DND-41 (cell line): ENCODE data around the gene RNF151.

ENCODE experiments used
- ATAC-seq: fragments of 200-7000 bp; cut with Tn5 transposase; 3 replicates; pipeline ENCODE4 v1.9.1; 2021; ENCODE audit warnings: low read depth; ENCODE audit not compliant: insufficient read depth
- DNase-seq: peaks from one replicate; pipeline ENCODE4 v3.0.0-alpha.2; 2020
- H2AFZ ChIP-seq: 2 replicates; pipeline ENCODE4 v1.6.0; 2012; ENCODE audit warnings: low read depth, low read length
- H3K27ac ChIP-seq: 2 replicates; pipeline ENCODE4 v1.5.1; 2012; ENCODE audit warnings: low read length, inconsistent platforms
- H3K27me3 ChIP-seq: fragments of 200-600 bp; sonication (generic); 2 replicates; pipeline ENCODE4 v1.6.0; 2012; ENCODE audit warnings: low read length, mild to moderate bottlenecking, inconsistent platforms; ENCODE audit not compliant: insufficient read depth, poor library complexity
- H3K36me3 ChIP-seq: 2 replicates; pipeline ENCODE4 v1.5.1; 2012; ENCODE audit warnings: low read length, inconsistent platforms; ENCODE audit not compliant: insufficient read depth
- H3K4me1 ChIP-seq: 2 replicates; pipeline ENCODE4 v1.5.1; 2012; ENCODE audit warnings: mild to moderate bottlenecking, low read length; ENCODE audit not compliant: insufficient read depth
- H3K4me2 ChIP-seq: 2 replicates; pipeline ENCODE4 v1.6.0; 2012; ENCODE audit warnings: mild to moderate bottlenecking, moderate library complexity, low read length, inconsistent platforms; ENCODE audit not compliant: insufficient read depth
- H3K4me3 ChIP-seq, 2 experiments: fragments of 200-600 bp in 1 of 2; shearing (Covaris generic) in 1 of 2; 2 replicates each; pipeline ENCODE4 v1.5.1; 2012 to 2016; ENCODE audit warnings: inconsistent platforms in 2 of 2, low read length in 2 of 2, mild to moderate bottlenecking in 2 of 2, low read depth in 1 of 2, moderate library complexity in 1 of 2
- H3K79me2 ChIP-seq: 2 replicates; pipeline ENCODE4 v1.6.0; 2012; ENCODE audit warnings: low read length, inconsistent platforms; ENCODE audit not compliant: insufficient read depth
- H3K9ac ChIP-seq: 2 replicates; pipeline ENCODE4 v1.6.0; 2012; ENCODE audit warnings: low read depth, mild to moderate bottlenecking, inconsistent platforms, low read length, moderate library complexity
- H3K9me3 ChIP-seq: 2 replicates; pipeline ENCODE4 v1.5.1; 2012; ENCODE audit warnings: low read length, moderate library complexity, mild to moderate bottlenecking, inconsistent platforms; ENCODE audit not compliant: insufficient read depth, severe bottlenecking
- H4K20me1 ChIP-seq: 2 replicates; pipeline ENCODE4 v1.6.0; 2012; ENCODE audit warnings: low read length; ENCODE audit not compliant: insufficient read depth
- CTCF ChIP-seq: IDR thresholded peaks from 2 replicates; pipeline ENCODE4 v1.5.1; 2012; ENCODE audit warnings: borderline replicate concordance, low read length, moderate library complexity, mild to moderate bottlenecking; ENCODE audit not compliant: poor library complexity, severe bottlenecking; ENCODE audit errors: extremely low read depth
- EZH2 ChIP-seq: IDR thresholded peaks from 3 replicates; pipeline ENCODE4 v1.6.1; 2012; ENCODE audit warnings: borderline replicate concordance, low read depth, mild to moderate bottlenecking, moderate library complexity, low read length, inconsistent platforms; ENCODE audit not compliant: severe bottlenecking

RNF151 gene

GRCh38 chr16:1980770-1981087 lies 14.1 kb downstream of the RNF151 start:
- H3K4me2 ChIP-seq = no peak overlapping the region

DNA sequence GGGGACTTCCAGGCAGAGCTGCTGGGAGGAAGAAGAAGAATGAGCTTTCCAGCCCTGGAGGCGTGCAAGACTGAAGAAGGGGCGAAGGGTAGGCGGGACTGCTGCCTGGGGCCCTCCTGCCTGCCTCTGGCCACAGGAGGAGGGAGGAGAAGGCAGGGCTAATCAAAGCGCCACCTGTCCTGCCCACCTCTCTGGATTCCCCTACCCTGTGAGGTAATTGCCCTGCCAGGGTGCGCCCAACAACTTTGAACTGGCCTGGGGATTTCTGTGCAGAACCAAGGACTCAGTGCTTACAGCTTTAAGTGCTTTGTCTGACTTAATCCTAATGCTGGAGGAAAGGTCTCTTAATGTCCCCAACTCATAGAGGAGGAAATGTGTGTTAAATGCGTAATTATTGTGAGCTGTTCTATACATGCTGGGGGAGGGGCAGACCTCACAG lies 14.8 kb downstream of the RNF151 start, which contains the start of gene NOXO1:
Gene NOXO1, minus strand, starts transcription at position 72 of the 439 bp plus-strand sequence. CDS start 290 bp downstream, outside the sequence.
- H3K27ac ChIP-seq = no peak within 1 kb of the TSS
- no peak within 1 kb of the TSS for H3K4me2 ChIP-seq
- no peak for DNase-seq
- no peak within 1 kb of the TSS for H3K4me3 ChIP-seq
- H3K79me2 ChIP-seq = peaks cover 18% of the 10 kb centered on the region
- H2AFZ ChIP-seq = no peak within 1 kb of the TSS
- H3K27me3 ChIP-seq = peaks cover 14% of the 10 kb centered on the region
- no peak for ATAC-seq
- no peak for TF ChIP-seq EZH2
- no peak for TF ChIP-seq CTCF
- no peak within 1 kb of the TSS for H3K9ac ChIP-seq
- peaks cover 43% of the 10 kb centered on the region for H3K36me3 ChIP-seq
- peaks cover 24% of the 10 kb centered on the region for H3K4me1 ChIP-seq
- peaks cover 4% of the 10 kb centered on the region; the same call in 1 of the 2 replicates for H4K20me1 ChIP-seq
- no peaks in the 10 kb centered on the region for H3K9me3 ChIP-seq

More at GRCh38 chr16:1980770-1981087, 14.1 kb downstream of the RNF151 start:
- Histone ChIP-seq H3K4me1 (peaks cover 24% of the 10 kb centered on the region), H3K79me2 (peaks cover 18% of the 10 kb centered on the region), H3K27ac (no peak overlapping the region), H4K20me1 (peaks cover 6% of the 10 kb centered on the region; the same call in 1 of the 2 replicates), H3K9me3 (no peaks in the 10 kb centered on the region), H3K4me3 (no peak overlapping the region), H3K27me3 (peaks cover 14% of the 10 kb centered on the region), H3K36me3 (peaks cover 43% of the 10 kb centered on the region), H3K9ac (no peak overlapping the region), H2AFZ (no peak overlapping the region)
- no peak for DNase-seq
- no peak for ATAC-seq
- no peak for TF ChIP-seq CTCF

DNA sequence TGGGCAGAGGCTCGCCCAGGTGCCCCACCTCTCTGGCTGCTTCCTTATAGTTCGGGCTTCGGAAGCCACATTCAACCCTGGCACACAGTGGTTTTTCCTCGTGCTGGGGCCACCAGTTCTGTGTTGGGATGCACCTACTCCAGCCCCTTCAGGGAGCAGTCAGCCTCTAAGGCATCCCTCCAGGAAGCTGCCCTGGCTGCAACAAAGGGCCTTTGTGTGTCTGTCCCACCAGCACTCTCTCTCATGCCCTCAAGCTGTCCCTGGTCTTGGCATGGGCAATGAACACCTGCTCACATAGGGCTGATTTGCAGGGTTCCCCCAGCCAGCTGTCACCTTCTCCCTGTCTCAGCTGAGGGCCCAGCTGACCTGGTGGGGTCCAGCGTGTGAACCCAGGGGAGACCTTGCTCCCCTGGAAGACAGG lies 15.4 kb downstream of the RNF151 start:
- no peak overlapping the region for H2AFZ ChIP-seq
- no peak overlapping the region for H3K9ac ChIP-seq
- DNase-seq (no peak), ATAC-seq (no peak)
- H3K4me1 ChIP-seq = peaks cover 24% of the 10 kb centered on the region
- no peak overlapping the region for H3K4me3 ChIP-seq
- H3K27ac ChIP-seq = no peak overlapping the region
- H3K4me2 ChIP-seq = no peak overlapping the region
- TF ChIP-seq EZH2 (no peak), CTCF (no peak)
- H3K36me3 ChIP-seq = peaks cover 38% of the 10 kb centered on the region
- H3K9me3 ChIP-seq = no peaks in the 10 kb centered on the region
- peaks cover 14% of the 10 kb centered on the region for H3K27me3 ChIP-seq
- H4K20me1 ChIP-seq = peaks cover 4% of the 10 kb centered on the region; the same call in 1 of the 2 replicates
- H3K79me2 ChIP-seq = peaks cover 18% of the 10 kb centered on the region
